ENCODE results near the gene SERF2.
A peak's percentile ranks its signal among the peaks of the same experiment; 100 is the strongest.

SERF2 gene

DNA sequence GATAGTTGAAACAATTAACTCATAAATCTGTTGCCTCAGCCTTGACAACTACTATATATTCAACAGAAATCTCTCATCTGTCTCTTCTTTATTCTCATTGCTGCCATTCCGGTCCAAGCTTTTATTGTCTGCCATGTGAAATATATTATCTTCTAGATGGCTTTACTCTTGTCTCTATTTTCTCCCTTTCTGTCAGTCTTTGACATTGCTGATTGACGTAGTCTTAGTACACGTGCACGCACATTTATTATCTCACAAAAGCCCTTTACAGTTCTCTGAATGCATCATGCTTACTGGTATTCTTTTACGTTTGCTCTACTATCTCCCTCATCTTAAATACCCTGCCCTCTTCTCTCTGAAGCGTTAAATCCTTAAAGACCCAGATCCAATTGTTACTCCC is 40.2 kb upstream of the SERF2 start:
- peaks cover 16 to 32% (median 25%) of the 10 kb centered on the region in 3 donors for H3K36me3 ChIP-seq
- TF ChIP-seq, protein P1, sequence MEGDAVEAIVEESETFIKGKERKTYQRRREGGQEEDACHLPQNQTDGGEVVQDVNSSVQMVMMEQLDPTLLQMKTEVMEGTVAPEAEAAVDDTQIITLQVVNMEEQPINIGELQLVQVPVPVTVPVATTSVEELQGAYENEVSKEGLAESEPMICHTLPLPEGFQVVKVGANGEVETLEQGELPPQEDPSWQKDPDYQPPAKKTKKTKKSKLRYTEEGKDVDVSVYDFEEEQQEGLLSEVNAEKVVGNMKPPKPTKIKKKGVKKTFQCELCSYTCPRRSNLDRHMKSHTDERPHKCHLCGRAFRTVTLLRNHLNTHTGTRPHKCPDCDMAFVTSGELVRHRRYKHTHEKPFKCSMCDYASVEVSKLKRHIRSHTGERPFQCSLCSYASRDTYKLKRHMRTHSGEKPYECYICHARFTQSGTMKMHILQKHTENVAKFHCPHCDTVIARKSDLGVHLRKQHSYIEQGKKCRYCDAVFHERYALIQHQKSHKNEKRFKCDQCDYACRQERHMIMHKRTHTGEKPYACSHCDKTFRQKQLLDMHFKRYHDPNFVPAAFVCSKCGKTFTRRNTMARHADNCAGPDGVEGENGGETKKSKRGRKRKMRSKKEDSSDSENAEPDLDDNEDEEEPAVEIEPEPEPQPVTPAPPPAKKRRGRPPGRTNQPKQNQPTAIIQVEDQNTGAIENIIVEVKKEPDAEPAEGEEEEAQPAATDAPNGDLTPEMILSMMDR (IDR thresholded peaks at IDR 0.05) = no peak
- H3K27ac ChIP-seq = no peak overlapping the region
- intact Hi-C loops (cut with DNase I; ENCODE audit: low total_unique reads) = no loop called here
- peaks cover 0 to 45% (median 38%) of the 10 kb centered on the region in 4 donors for H3K4me1 ChIP-seq
- H3K27me3 ChIP-seq = no peaks in the 10 kb centered on the region
- no peaks in the 10 kb centered on the region for H3K9me3 ChIP-seq
- no peak overlapping the region for H3K4me3 ChIP-seq
- no peak for DNase-seq

DNA sequence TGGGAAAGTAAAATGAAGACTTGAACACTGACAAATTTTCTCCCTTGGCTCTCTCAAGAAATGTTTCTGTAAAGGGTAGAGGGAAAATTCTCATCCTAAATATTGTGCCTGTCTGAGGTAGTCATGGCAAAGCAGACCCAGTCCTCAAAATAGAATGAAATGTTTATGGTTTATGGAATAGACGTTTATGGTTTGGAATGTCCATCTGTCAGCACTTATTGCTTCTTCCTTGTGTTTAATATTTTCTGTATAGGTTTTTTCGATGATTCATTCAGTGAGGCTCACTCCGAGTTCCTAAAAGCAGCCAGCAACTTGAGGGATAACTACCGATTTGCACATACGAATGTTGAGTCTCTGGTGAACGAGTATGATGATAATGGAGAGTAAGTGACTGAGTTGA is 29.3 kb upstream of the SERF2 start:
- H3K36me3 ChIP-seq = peaks cover 71 to 97% (median 87%) of the 10 kb centered on the region in 3 donors
- no peak overlapping the region for H3K4me3 ChIP-seq
- TF ChIP-seq, protein P1 (IDR thresholded peaks at IDR 0.05) = no peak
- intact Hi-C loops (cut with DNase I; ENCODE audit: low total_unique reads) = no loop called here
- H3K4me1 ChIP-seq = peaks cover 0 to 5% (median 0%) of the 10 kb centered on the region in 4 donors
- H3K27ac ChIP-seq = no peak overlapping the region
- H3K27me3 ChIP-seq = no peaks in the 10 kb centered on the region
- H3K9me3 ChIP-seq = no peaks in the 10 kb centered on the region
- no peak for DNase-seq

DNA sequence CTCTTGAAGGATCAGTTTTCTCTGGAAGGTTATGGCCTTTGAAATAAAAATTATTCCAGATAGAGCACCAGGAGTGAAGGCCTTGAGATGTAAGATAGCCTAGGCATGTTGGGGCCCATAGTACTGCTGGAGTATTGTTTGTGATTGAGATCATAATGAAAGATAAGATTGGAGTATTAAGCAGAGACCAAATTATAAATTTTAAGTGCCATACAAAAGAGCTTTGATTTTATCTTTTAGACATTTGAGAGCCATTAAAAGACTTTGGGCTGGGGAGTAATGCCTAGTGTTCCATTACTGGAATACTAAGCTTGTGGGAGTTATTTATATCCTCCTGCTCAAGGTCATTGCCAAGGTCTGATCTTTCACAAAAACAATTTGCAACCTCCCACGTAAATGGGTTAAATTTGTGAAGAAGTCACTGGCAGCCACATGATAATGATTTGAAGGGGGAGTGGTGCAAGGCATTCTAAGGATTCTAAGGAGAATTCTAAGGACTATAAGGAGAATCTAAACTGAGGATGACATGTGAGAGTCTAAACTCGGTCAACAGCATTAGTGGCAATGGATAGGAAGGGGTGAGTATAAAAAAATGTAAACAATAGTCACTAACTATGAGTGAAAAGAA is 28.2 kb upstream of the SERF2 start:
- Histone ChIP-seq H3K9me3 (no peaks in the 10 kb centered on the region), H3K4me1 (peaks cover 0 to 5% (median 0%) of the 10 kb centered on the region in 4 donors), H3K4me3 (no peak overlapping the region), H3K27me3 (no peaks in the 10 kb centered on the region), H3K36me3 (peaks cover 71 to 97% (median 92%) of the 10 kb centered on the region in 3 donors), H3K27ac (no peak overlapping the region)
- TF ChIP-seq, protein P1 (IDR thresholded peaks at IDR 0.05) = no peak
- no peak for DNase-seq
- intact Hi-C loops (cut with DNase I; ENCODE audit: low total_unique reads) = no loop called here

DNA sequence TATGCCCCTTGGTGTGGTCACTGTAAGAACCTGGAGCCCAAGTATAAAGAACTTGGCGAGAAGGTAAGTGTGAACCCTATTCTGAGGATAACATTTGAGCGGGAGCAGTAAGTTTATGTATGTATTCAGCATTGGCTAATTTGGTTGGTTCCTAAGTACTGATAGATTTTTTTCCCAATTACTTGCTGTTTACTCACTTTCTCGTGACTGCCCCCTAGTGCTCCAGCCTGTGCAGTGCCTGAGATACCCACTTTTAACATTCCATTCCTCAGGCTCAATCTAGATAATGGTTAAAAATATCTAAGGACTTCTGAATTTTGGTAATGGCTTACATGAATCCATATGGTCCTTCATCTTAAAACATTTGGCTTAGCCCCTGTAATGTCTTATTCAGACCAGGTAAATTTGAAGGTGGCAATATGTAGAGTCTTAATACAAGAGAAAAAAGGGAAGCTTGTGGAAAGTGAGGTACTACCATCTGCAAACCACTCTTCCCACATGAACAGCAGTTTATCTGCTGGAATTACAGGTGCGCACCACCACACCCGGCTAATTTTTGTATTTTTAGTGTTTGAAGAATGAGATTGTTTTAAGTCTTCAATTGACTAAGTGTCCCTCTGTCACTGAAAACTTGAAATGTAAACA is 22.4 kb upstream of the SERF2 start:
- H3K36me3 ChIP-seq = peaks cover 58 to 93% (median 82%) of the 10 kb centered on the region in 3 donors
- TF ChIP-seq, protein P1 (IDR thresholded peaks at IDR 0.05) = peak; percentile 62 to 76
- no peak overlapping the region for H3K4me3 ChIP-seq
- H3K27me3 ChIP-seq = no peaks in the 10 kb centered on the region
- no peaks in the 10 kb centered on the region for H3K4me1 ChIP-seq
- no peak overlapping the region for H3K27ac ChIP-seq
- no peaks in the 10 kb centered on the region for H3K9me3 ChIP-seq
- intact Hi-C loops (cut with DNase I; ENCODE audit: low total_unique reads) = loop anchor here (10.0 kb wide), 1 partner anchor 255 kb away; the partner anchor contains the start of gene MAP1A
- DNase-seq = peak in 1 of 2 donors; percentile 71

DNA sequence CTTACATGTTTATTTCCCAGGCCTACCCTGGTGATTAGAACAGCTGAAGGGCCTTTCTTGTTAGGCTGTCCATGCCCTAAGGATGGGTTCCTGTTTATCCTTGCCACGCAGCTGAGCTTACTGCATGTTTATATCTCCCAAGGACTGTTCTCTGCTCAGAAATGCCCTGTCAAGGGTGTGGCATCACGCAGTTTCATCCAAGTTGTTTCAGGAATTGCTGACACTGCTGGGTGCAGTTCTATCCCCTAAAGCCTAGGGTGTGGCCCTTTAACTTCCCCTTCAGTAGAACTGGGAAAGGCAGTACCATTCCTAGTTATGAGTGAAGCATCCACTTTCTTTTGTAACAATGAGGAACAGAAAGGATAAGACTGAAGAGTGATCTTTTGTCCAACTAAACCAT is 20.3 kb upstream of the SERF2 start:
- H3K4me1 ChIP-seq = peaks cover 0 to 16% (median 10%) of the 10 kb centered on the region in 4 donors
- intact Hi-C loops (cut with DNase I; ENCODE audit: low total_unique reads) = loop anchor here (10.0 kb wide), 1 partner anchor 257 kb away; the partner anchor contains the start of gene MAP1A
- TF ChIP-seq, protein P1 (IDR thresholded peaks at IDR 0.05) = no peak
- no peaks in the 10 kb centered on the region for H3K9me3 ChIP-seq
- no peaks in the 10 kb centered on the region for H3K27me3 ChIP-seq
- peaks cover 38 to 72% (median 62%) of the 10 kb centered on the region in 3 donors for H3K36me3 ChIP-seq
- H3K4me3 ChIP-seq = no peak overlapping the region
- H3K27ac ChIP-seq = no peak overlapping the region
- peak in 1 of 2 donors; percentile 47 for DNase-seq
